ENCODE measurements around the gene TNFSF4. TPM values are rescaled to one million over a fixed set of nuclear protein-coding genes. Genes with fewer than 3 reads are reported as not detected.
A peak's percentile ranks its signal among the peaks of the same experiment; 100 is the strongest.

The TNFSF4 gene
- total RNA-seq, 1 donor from 2014 or later: 0.34 TPM

GRCh38 chr1:173223031-173223380 lies 15.9 kb upstream of the TNFSF4 start:
- Mint-ChIP-seq H3K9me3 (ENCODE audit: unreplicated experiment) (no peaks in the 10 kb centered on the region), H3K4me3 (ENCODE audit: unreplicated experiment) (no peak overlapping the region), H3K27me3 (ENCODE audit: unreplicated experiment) (no peaks in the 10 kb centered on the region), H3K4me1 (ENCODE audit: low read depth, unreplicated experiment) (no peaks in the 10 kb centered on the region), H3K27ac (ENCODE audit: unreplicated experiment) (no peak overlapping the region), H3K36me3 (ENCODE audit: unreplicated experiment) (no peaks in the 10 kb centered on the region)
- TF ChIP-seq CTCF (IDR thresholded peaks at IDR 0.05; ENCODE audit: partially characterized antibody, unreplicated experiment): no peak
- no peak for DNase-seq

- Mint-ChIP-seq H3K36me3 (ENCODE audit: unreplicated experiment) (no peaks in the 10 kb centered on the region), H3K4me3 (ENCODE audit: unreplicated experiment) (no peak overlapping the region), H3K4me1 (ENCODE audit: low read depth, unreplicated experiment) (no peaks in the 10 kb centered on the region), H3K9me3 (ENCODE audit: unreplicated experiment) (no peaks in the 10 kb centered on the region), H3K27me3 (ENCODE audit: unreplicated experiment) (no peaks in the 10 kb centered on the region), H3K27ac (ENCODE audit: unreplicated experiment) (no peak overlapping the region)
- no peak for DNase-seq
- no peak for TF ChIP-seq CTCF (IDR thresholded peaks at IDR 0.05; ENCODE audit: partially characterized antibody, unreplicated experiment)
Observed at GRCh38 chr1:173222149-173223030, 15.3 kb upstream of the TNFSF4 start.

GRCh38 chr1:173220157-173220556 lies 13.0 kb upstream of the TNFSF4 start:
- TF ChIP-seq CTCF (IDR thresholded peaks at IDR 0.05; ENCODE audit: partially characterized antibody, unreplicated experiment): no peak
- no peak for DNase-seq
- no peaks in the 10 kb centered on the region for H3K36me3 Mint-ChIP-seq (ENCODE audit: unreplicated experiment)
- H3K27me3 Mint-ChIP-seq (ENCODE audit: unreplicated experiment): no peaks in the 10 kb centered on the region
- no peak overlapping the region for H3K4me3 Mint-ChIP-seq (ENCODE audit: unreplicated experiment)
- no peaks in the 10 kb centered on the region for H3K9me3 Mint-ChIP-seq (ENCODE audit: unreplicated experiment)
- H3K4me1 Mint-ChIP-seq (ENCODE audit: low read depth, unreplicated experiment): no peaks in the 10 kb centered on the region
- no peak overlapping the region for H3K27ac Mint-ChIP-seq (ENCODE audit: unreplicated experiment)

GRCh38 chr1:173213665-173214064 lies 6.5 kb upstream of the TNFSF4 start:
- Mint-ChIP-seq H3K9me3 (ENCODE audit: unreplicated experiment) (no peaks in the 10 kb centered on the region), H3K4me1 (ENCODE audit: low read depth, unreplicated experiment) (no peaks in the 10 kb centered on the region), H3K36me3 (ENCODE audit: unreplicated experiment) (no peaks in the 10 kb centered on the region), H3K4me3 (ENCODE audit: unreplicated experiment) (no peak overlapping the region), H3K27ac (ENCODE audit: unreplicated experiment) (no peak overlapping the region), H3K27me3 (ENCODE audit: unreplicated experiment) (no peaks in the 10 kb centered on the region)
- TF ChIP-seq CTCF (IDR thresholded peaks at IDR 0.05; ENCODE audit: partially characterized antibody, unreplicated experiment): peak; percentile 25
- no peak for DNase-seq

GRCh38 chr1:173212952-173213491 lies 5.9 kb upstream of the TNFSF4 start:
- DNase-seq: no peak
- Mint-ChIP-seq H3K27ac (ENCODE audit: unreplicated experiment) (no peak overlapping the region), H3K27me3 (ENCODE audit: unreplicated experiment) (no peaks in the 10 kb centered on the region), H3K9me3 (ENCODE audit: unreplicated experiment) (no peaks in the 10 kb centered on the region), H3K36me3 (ENCODE audit: unreplicated experiment) (no peaks in the 10 kb centered on the region), H3K4me1 (ENCODE audit: low read depth, unreplicated experiment) (no peaks in the 10 kb centered on the region), H3K4me3 (ENCODE audit: unreplicated experiment) (no peak overlapping the region)
- TF ChIP-seq CTCF (IDR thresholded peaks at IDR 0.05; ENCODE audit: partially characterized antibody, unreplicated experiment): no peak
